ENCODE measurements around the gene SLC7A5.

GRCh38 chr16:87882436-87883019 is 13.2 kb upstream of the SLC7A5 start:
- TF ChIP-seq TAF1 (IDR thresholded peaks at IDR 0.05; ENCODE audit: borderline replicate concordance, insufficient read depth, low read length) (no peak), POLR2AphosphoS5 (IDR thresholded peaks at IDR 0.05; ENCODE audit: low read depth, low read length) (no peak), REST (IDR thresholded peaks at IDR 0.05; ENCODE audit: insufficient read depth in 1 of 2, low read depth in 2 of 2, low read length in 2 of 2) (no peak)

Measured in PFSK-1 (cell line).